Heart left ventricle (tissue), 16 donors: ENCODE results near the gene DCAF10. TPM values are rescaled to one million over a fixed set of nuclear protein-coding genes. Genes with fewer than 3 reads are reported as not detected.
"Not testable (repeated sequence)": the region's sequence is repeated elsewhere in the genome, so short reads cannot be mapped to it uniquely, and the experiment has no call there.

Experiments used
- ATAC-seq, 4 donors: fragments of 200-7000 bp; cut with Tn5 transposase; one replicate each; pipeline ENCODE4 v1.9.1; 2020 to 2022; ENCODE audit warnings: moderate library complexity in 4 of 4, mild to moderate bottlenecking in 3 of 4, moderate number of reproducible peaks in 1 of 4
- DNase-seq, 5 donors: peaks; one replicate each; pipeline ENCODE4 v3.0.0-alpha.2; 2020
- H3K27ac ChIP-seq, 12 donors: fragments of 200-600 bp; sonication (generic) in 4 of 12; one replicate each; pipeline versions ENCODE4 v1.5.0 to v1.8.0; 2016 to 2022; ENCODE audit warnings: mild to moderate bottlenecking in 2 of 12
- H3K27me3 ChIP-seq, 9 donors: fragments of 200-600 bp; sonication (generic) in 2 of 9; one replicate each; pipeline versions ENCODE4 v1.5.1 to v1.8.0; 2016 to 2022; ENCODE audit warnings: mild to moderate bottlenecking in 3 of 9
- H3K36me3 ChIP-seq, 9 donors: fragments of 200-600 bp; sonication (generic) in 2 of 9; one replicate each; pipeline versions ENCODE4 v1.5.0 to v1.8.0; 2018 to 2022; ENCODE audit warnings: mild to moderate bottlenecking in 2 of 9
- H3K4me1 ChIP-seq, 12 donors: fragments of 200-600 bp; sonication (generic) in 4 of 12; one replicate each; pipeline versions ENCODE4 v1.5.0 to v1.8.0; 2016 to 2022; ENCODE audit warnings: mild to moderate bottlenecking in 3 of 12
- H3K4me3 ChIP-seq, 12 donors: fragments of 200-600 bp; sonication (generic) in 4 of 12; one replicate each; pipeline versions ENCODE4 v1.5.0 to v1.8.0; 2017 to 2022; ENCODE audit warnings: mild to moderate bottlenecking in 9 of 12, moderate library complexity in 4 of 12
- H3K9me3 ChIP-seq, 12 donors: fragments of 200-600 bp; sonication (generic) in 4 of 12; one replicate each; pipeline versions ENCODE4 v1.5.0 to v1.8.0; 2016 to 2022; ENCODE audit warnings: mild to moderate bottlenecking in 1 of 12
- POLR2A ChIP-seq, 2 donors: fragments of 450-650 bp; IDR thresholded peaks; one replicate each; pipeline ENCODE4 v1.6.1; 2017; ENCODE audit warnings: antibody characterized with exemption in 2 of 2, mild to moderate bottlenecking in 2 of 2, moderate library complexity in 2 of 2
- WGBS, 4 donors: extraction: QIAGEN DNeasy Blood & Tissue Kit in 2 of 4; methylation state at CpG; one replicate each; pipeline versions ENCODE4 v1.1.5 to v1.1.7; 2013 to 2018; 5-methylcytosine and 5-hydroxymethylcytosine counted together
- intact Hi-C, 10 donors: fragments of 100-400 bp; cut with DNase I; formaldehyde crosslinking; loops; one replicate each; pipeline versions ENCODE4 v1.11.1 to v1.14.2; 2022
- polyA plus RNA-seq, 2 donors: library from polyadenylated mRNA; stranded (reverse); fragments of 200-250 nt; gene quantifications; one replicate each; pipeline ENCODE4 v1.2.3, GENCODE V29; 2013
- total RNA-seq, 9 donors: library from RNA; depleted of rRNA in 2 of 9; stranded (reverse); fragments of >200 nt in 2 of 9; fragmentation: NEBNext Ultra II Directional in 3 of 9; extraction: Animal tissue kit (Norgen Biotek cat#: 25700) in 3 of 9; gene quantifications; one replicate each; pipeline versions ENCODE4 v1.1.0 to v1.2.4, GENCODE V29; 2016 to 2023
- TF ChIP-seq, protein P1 (sequence below), 12 donors: fragments of 200-600 bp; sonication (generic) in 4 of 12; IDR thresholded peaks; one replicate each; pipeline versions ENCODE4 v1.5.0 to v1.8.0; 2018 to 2022; ENCODE audit warnings: antibody characterized with exemption in 12 of 12, mild to moderate bottlenecking in 5 of 12
- donor health status: ischemic (EF 13 %, LVEDD 7.1; RV severe dilation, severe dysfunction).
- donor health status: healthy with polysubstance abuse.
- donor health status: DM: no; HTN: yes; CAD: no.
- donor health status: DM: no; HTN: no; CAD: no.
- donor health status: ischemic (EF 25% LVEDD 6.9; RV normal size, moderate dysfunction).
- donor health status: ischemic (EF 25% LVEDD 5.7; RV mildly dilated, moderate dysfunction).
- donor health status: healthy.
- donor health status: DM: yes; HTN: yes; CAD: no.
- donor health status: ischemic (EF 35%, LVEDD 5.7; RV mildly dilated, moderate dysfunction).
- donor health status: nonischemic (EF 11% LVEDD 7.7; RV severe dilation, severe dysfunction).
- donor health status: DM: yes; HTN: yes; CAD: no.
- donor health status: PGD.
- donor health status: ischemic (EF 29% LVEDD 5.4; RV normal size, mild dysfunction).
- donor health status: nonischemic (EF 23%, LVEDD 6.1; RV moderate dilation, normal function).

Gene DCAF10
- total and polyA plus RNA-seq, 11 donors, result 5.0 to 24.3 (median 19.8) TPM

DNA sequence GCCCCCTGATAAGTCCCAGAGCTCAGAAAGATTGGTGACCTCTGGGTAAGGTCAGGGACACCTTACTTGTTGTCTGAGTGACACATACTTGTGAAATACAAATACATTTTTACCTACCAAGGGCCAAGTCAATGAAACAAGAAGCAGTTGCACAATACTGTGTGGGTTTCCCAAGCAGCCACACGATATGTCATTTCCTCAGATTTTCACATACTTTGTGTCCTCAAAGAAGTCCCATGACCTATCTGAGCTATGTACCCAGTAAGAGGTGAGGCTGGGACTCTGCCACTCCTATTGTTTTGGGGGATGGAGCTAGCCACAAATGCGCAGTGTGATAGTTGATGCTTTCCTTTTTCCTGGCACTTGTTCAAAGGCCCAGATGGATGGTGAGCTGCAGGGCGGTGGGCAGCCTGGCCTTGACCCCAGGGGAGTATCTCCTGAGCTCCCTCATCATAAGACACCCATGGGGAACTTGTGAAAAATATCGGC is 108.1 kb downstream of the DCAF10 start:
- TF ChIP-seq POLR2A (IDR thresholded peaks at IDR 0.05), result no peak
- TF ChIP-seq, protein P1, sequence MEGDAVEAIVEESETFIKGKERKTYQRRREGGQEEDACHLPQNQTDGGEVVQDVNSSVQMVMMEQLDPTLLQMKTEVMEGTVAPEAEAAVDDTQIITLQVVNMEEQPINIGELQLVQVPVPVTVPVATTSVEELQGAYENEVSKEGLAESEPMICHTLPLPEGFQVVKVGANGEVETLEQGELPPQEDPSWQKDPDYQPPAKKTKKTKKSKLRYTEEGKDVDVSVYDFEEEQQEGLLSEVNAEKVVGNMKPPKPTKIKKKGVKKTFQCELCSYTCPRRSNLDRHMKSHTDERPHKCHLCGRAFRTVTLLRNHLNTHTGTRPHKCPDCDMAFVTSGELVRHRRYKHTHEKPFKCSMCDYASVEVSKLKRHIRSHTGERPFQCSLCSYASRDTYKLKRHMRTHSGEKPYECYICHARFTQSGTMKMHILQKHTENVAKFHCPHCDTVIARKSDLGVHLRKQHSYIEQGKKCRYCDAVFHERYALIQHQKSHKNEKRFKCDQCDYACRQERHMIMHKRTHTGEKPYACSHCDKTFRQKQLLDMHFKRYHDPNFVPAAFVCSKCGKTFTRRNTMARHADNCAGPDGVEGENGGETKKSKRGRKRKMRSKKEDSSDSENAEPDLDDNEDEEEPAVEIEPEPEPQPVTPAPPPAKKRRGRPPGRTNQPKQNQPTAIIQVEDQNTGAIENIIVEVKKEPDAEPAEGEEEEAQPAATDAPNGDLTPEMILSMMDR (IDR thresholded peaks at IDR 0.05), result no peak
- Histone ChIP-seq H3K27ac (no peak overlapping the region), H3K27me3 (no peaks in the 10 kb centered on the region), H3K9me3 (no peaks in the 10 kb centered on the region), H3K4me3 (no peak overlapping the region), H3K4me1 (peaks cover 0 to 25% (median 9%) of the 10 kb centered on the region in 12 donors), H3K36me3 (no peaks in the 10 kb centered on the region)
- WGBS, 4 donors, result 61 to 86% (median 78%) methylated on average over 4 of the region's 4 CpGs
- intact Hi-C loops, result loop anchor here in 3 of 10 donors (5.0 to 10.0 kb wide), 3 partner anchors 454 to 486 kb away; partner anchors contain the start of gene ALDH1B1 (in 2 of the 3)
- ATAC-seq (no peak), DNase-seq (no peak)

DNA sequence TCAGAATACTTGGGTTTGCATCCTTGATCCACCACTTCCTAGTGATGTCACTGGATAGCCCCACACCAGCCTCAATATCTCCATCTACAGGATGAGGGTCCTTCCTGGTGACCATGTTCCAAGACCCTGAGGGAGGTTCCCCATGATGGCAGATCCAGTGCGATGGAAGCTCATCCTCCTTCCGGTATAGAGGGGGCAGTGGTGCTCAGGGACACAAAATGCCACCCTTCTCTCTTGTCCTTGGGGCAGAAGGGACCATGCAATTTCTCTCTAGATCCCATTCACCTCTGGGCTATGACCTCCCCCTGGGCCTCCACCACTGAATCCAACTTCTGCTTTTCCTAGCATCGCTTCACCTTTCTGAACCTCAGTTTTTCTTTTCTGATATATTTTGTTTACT is 108.7 kb downstream of the DCAF10 start:
- WGBS, 4 donors, result 92 to 96% (median 94%) methylated on average over 3 of the region's 3 CpGs
- Histone ChIP-seq H3K4me1 (peaks cover 0 to 25% (median 11%) of the 10 kb centered on the region in 12 donors), H3K9me3 (no peaks in the 10 kb centered on the region), H3K36me3 (no peaks in the 10 kb centered on the region), H3K27ac (no peak overlapping the region), H3K27me3 (no peaks in the 10 kb centered on the region), H3K4me3 (no peak overlapping the region)
- intact Hi-C loops, result loop anchor here in 3 of 10 donors (5.0 to 10.0 kb wide), 3 partner anchors 453 to 485 kb away; partner anchors contain the start of gene ALDH1B1 (in 2 of the 3)
- no peak for TF ChIP-seq POLR2A (IDR thresholded peaks at IDR 0.05)
- TF ChIP-seq, protein P1 (IDR thresholded peaks at IDR 0.05), result no peak
- no peak for DNase-seq
- no peak for ATAC-seq

DNA sequence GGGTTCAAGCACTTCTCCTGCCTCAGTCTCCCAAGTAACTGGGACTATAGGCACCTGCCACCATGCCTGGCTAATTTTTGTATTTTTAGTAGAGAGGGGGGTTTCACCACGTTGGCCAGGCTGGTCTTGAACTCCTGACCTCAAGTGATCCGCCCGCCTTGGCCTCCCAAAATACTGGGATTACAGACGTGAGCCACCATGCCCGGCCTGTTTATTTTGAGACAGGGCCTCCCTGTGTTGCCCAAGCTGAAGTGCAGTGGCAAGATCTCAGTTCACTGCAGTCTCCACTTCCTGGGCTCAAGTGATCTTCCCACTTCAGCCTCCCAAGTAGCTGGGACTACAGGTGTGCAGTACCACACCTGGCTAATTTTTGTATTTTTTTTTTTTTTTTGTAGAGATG is 109.2 kb downstream of the DCAF10 start:
- 84 to 90% (median 88%) methylated on average over 5 of the region's 5 CpGs for WGBS, 4 donors
- ATAC-seq, H3K36me3 ChIP-seq, DNase-seq, H3K27me3 ChIP-seq, H3K4me3 ChIP-seq, H3K27ac ChIP-seq, H3K9me3 ChIP-seq: not testable (repeated sequence)
- peaks cover 0 to 21% (median 7%) of the 10 kb centered on the region in 12 donors for H3K4me1 ChIP-seq
- intact Hi-C loops, result loop anchor here in 8 of 10 donors (2.0 to 10.0 kb wide), 10 partner anchors 105 to 765 kb away; partner anchors contain the start of genes ALDH1B1 (in 5 of the 8) and SHB (in 2 of the 8)

DNA sequence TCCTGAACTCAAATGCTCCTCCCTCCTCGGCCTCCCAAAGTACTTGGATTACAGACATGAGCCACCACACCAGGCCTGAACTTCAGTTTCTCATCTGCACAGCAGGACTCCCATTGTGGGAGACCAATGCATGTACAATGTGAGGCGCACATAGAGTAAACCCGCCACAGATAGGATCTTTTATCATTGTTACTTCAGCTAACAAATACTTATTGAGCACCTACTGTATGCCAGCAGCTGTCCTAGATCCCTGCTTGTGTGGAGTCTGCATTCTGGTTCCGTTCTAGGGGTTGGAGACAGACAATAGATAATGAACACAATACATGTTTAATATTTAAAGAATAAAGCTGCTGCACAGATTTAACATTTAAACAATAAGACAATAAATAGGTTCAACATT is 109.7 kb downstream of the DCAF10 start:
- H3K36me3 ChIP-seq, result no peaks in the 10 kb centered on the region
- no peak for DNase-seq
- ATAC-seq, result no peak
- 95 to 96% (median 95%) methylated on average over 4 of the region's 4 CpGs for WGBS, 4 donors
- H3K9me3 ChIP-seq, result no peaks in the 10 kb centered on the region
- intact Hi-C loops, result loop anchor here in 7 of 10 donors (2.0 to 10.0 kb wide), 9 partner anchors 105 to 765 kb away; partner anchors contain the start of genes ALDH1B1 (in 3 of the 7) and SHB (in 2 of the 7)
- peaks cover 0 to 21% (median 5%) of the 10 kb centered on the region in 12 donors for H3K4me1 ChIP-seq
- TF ChIP-seq, protein P1 (IDR thresholded peaks at IDR 0.05), result no peak
- TF ChIP-seq POLR2A (IDR thresholded peaks at IDR 0.05), result no peak
- H3K27me3 ChIP-seq, result no peaks in the 10 kb centered on the region
- no peak overlapping the region for H3K27ac ChIP-seq
- no peak overlapping the region for H3K4me3 ChIP-seq
